HPDE6-E6E7 (cell line): ENCODE measurements around the gene RNF38.
A peak's percentile ranks its signal among the peaks of the same experiment; 100 is the strongest.
"Not testable (repeated sequence)": the region's sequence is repeated elsewhere in the genome, so short reads cannot be mapped to it uniquely, and the experiment has no call there.

Experiments
- DNase-seq: peaks from one replicate; pipeline ENCODE4 v3.0.0; 2011; ENCODE audit warnings: missing footprints; ENCODE audit errors: extremely low spot score

The RNF38 gene

GRCh38 chr9:36336131-36336907, 63.8 kb downstream of the RNF38 start:
- no peak for DNase-seq

- DNase-seq = no peak
Observed at GRCh38 chr9:36332006-36332405, 68.1 kb downstream of the RNF38 start.

GRCh38 chr9:36328798-36329411, 71.2 kb downstream of the RNF38 start:
- peak; percentile 38 for DNase-seq

GRCh38 chr9:36325081-36325828, 74.8 kb downstream of the RNF38 start:
- no peak for DNase-seq

- DNase-seq = no peak
Observed at GRCh38 chr9:36323926-36324325, 76.1 kb downstream of the RNF38 start.

- no peak for DNase-seq
Observed at GRCh38 chr9:36322462-36322861, 77.6 kb downstream of the RNF38 start.

- not testable (repeated sequence) for DNase-seq
Observed at GRCh38 chr9:36321903-36322302, 78.2 kb downstream of the RNF38 start.

- DNase-seq = peak; percentile 91
Observed at GRCh38 chr9:36320466-36320865, 79.6 kb downstream of the RNF38 start.

GRCh38 chr9:36319806-36320205, 80.3 kb downstream of the RNF38 start:
- no peak for DNase-seq

- DNase-seq = no peak
Observed at GRCh38 chr9:36319183-36319582, 80.9 kb downstream of the RNF38 start.

GRCh38 chr9:36318212-36318802, 81.8 kb downstream of the RNF38 start:
- no peak for DNase-seq

- DNase-seq = peak; percentile 89
Observed at GRCh38 chr9:36317766-36318165, 82.3 kb downstream of the RNF38 start.

- DNase-seq = no peak
Observed at GRCh38 chr9:36316611-36317317, 83.3 kb downstream of the RNF38 start.

GRCh38 chr9:36316049-36316448, 84.0 kb downstream of the RNF38 start:
- no peak for DNase-seq

GRCh38 chr9:36315283-36315682, 84.8 kb downstream of the RNF38 start:
- DNase-seq = no peak

GRCh38 chr9:36314740-36315139, 85.3 kb downstream of the RNF38 start:
- DNase-seq = no peak

GRCh38 chr9:36306471-36307306, 93.4 kb downstream of the RNF38 start:
- DNase-seq = peak; percentile 31

GRCh38 chr9:36304366-36304765, 95.7 kb downstream of the RNF38 start:
- not testable (repeated sequence) for DNase-seq

- DNase-seq = no peak
Observed at GRCh38 chr9:36301227-36301626, 98.8 kb downstream of the RNF38 start.

- no peak for DNase-seq
Observed at GRCh38 chr9:36298566-36298965, 101.5 kb downstream of the RNF38 start.

- no peak for DNase-seq
Observed at GRCh38 chr9:36297798-36298197, 102.3 kb downstream of the RNF38 start.
